Thyroid gland (tissue), 4 donors: ENCODE data around the gene GALP. TPM values are rescaled to one million over a fixed set of nuclear protein-coding genes. Genes with fewer than 3 reads are reported as not detected.
"Not testable (repeated sequence)": the region's sequence is repeated elsewhere in the genome, so short reads cannot be mapped to it uniquely, and the experiment has no call there.

ENCODE experiments used
- DNase-seq, 2 donors: peaks; one replicate each; pipeline ENCODE4 v3.0.0-alpha.2; 2019
- H3K27ac ChIP-seq, 3 donors: fragments of 200-600 bp; sonication (generic); 1 replicate in 2 of 3; 2 replicates in 1 of 3; pipeline ENCODE4 v1.5.1; 2016 to 2019; ENCODE audit warnings: mild to moderate bottlenecking in 1 of 3, moderate library complexity in 1 of 3
- H3K27me3 ChIP-seq: fragments of 200-600 bp; sonication (generic); one replicate; pipeline ENCODE4 v1.5.1; 2019
- H3K36me3 ChIP-seq, 2 donors: fragments of 200-600 bp; sonication (generic); one replicate each; pipeline ENCODE4 v1.5.1; 2016 to 2019
- H3K4me1 ChIP-seq, 2 donors: fragments of 200-600 bp; sonication (generic); one replicate each; pipeline ENCODE4 v1.5.1; 2017 to 2019
- H3K4me3 ChIP-seq, 3 donors: fragments of 200-600 bp; sonication (generic); replicated peaks in 1 of 3; 1 replicate in 2 of 3; 2 replicates in 1 of 3; pipeline ENCODE4 v1.5.1; 2016; ENCODE audit warnings: mild to moderate bottlenecking in 1 of 3
- H3K9me3 ChIP-seq: fragments of 200-600 bp; sonication (generic); one replicate; pipeline ENCODE4 v1.5.1; 2017
- POLR2A ChIP-seq, 2 donors: fragments of 450-650 bp; IDR thresholded peaks; one replicate each; pipeline ENCODE4 v1.6.1; 2017; ENCODE audit warnings: antibody characterized with exemption in 2 of 2, mild to moderate bottlenecking in 2 of 2, moderate library complexity in 1 of 2
- WGBS, 2 donors: methylation state at CpG; one replicate each; pipeline ENCODE4 v1.1.5; 2017; 5-methylcytosine and 5-hydroxymethylcytosine counted together
- intact Hi-C: fragments of 100-400 bp; cut with DNase I; formaldehyde crosslinking; loops from one replicate; pipeline ENCODE4 v1.15.1; 2023
- total RNA-seq, 4 donors: library from RNA; depleted of rRNA; stranded (reverse); fragments of >200 nt; gene quantifications; one replicate each; pipeline ENCODE4 v1.2.3, GENCODE V29; 2016
- TF ChIP-seq, protein P1 (sequence below), 6 experiments: fragments of 200-600 bp in 3 of 6; fragments of 450-650 bp in 3 of 6; sonication (generic) in 3 of 6; IDR thresholded peaks; one replicate each; pipeline ENCODE4 v1.5.1; 2016 to 2019; ENCODE audit warnings: antibody characterized with exemption in 6 of 6, mild to moderate bottlenecking in 2 of 6, inconsistent platforms in 1 of 6, moderate library complexity in 1 of 6

GALP gene
- total RNA-seq, 4 donors from 2014 or later = not detected

DNA sequence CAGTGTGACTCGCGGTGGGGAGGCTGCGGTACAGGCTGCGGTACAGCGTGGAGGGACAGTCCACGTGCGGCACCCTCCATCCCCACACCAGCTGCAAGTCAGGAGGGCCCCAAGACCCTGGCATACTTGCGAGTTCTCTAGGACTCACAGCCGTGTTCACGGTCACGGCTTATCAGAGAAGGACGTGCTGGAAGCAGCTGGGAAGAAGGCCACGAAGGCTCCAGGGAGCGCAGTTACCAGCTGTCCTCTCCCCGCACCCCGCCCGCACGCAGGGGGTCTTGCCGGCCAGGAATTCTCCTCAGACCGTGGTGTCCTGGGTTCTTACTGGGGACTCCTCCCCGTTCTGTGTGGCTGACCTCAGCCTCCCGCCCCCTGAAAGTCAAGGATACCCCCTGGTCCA, 28.5 kb upstream of the GALP start:
- H3K27me3 ChIP-seq = no peaks in the 10 kb centered on the region
- 95 to 98% methylated on average over 10 to 13 of the region's 22 CpGs for WGBS, 2 donors
- peaks cover 8 to 11% of the 10 kb centered on the region in 2 donors for H3K4me1 ChIP-seq
- peaks cover 12 to 13% of the 10 kb centered on the region in 2 donors for H3K36me3 ChIP-seq
- no peak for TF ChIP-seq POLR2A (IDR thresholded peaks at IDR 0.05)
- TF ChIP-seq, protein P1, sequence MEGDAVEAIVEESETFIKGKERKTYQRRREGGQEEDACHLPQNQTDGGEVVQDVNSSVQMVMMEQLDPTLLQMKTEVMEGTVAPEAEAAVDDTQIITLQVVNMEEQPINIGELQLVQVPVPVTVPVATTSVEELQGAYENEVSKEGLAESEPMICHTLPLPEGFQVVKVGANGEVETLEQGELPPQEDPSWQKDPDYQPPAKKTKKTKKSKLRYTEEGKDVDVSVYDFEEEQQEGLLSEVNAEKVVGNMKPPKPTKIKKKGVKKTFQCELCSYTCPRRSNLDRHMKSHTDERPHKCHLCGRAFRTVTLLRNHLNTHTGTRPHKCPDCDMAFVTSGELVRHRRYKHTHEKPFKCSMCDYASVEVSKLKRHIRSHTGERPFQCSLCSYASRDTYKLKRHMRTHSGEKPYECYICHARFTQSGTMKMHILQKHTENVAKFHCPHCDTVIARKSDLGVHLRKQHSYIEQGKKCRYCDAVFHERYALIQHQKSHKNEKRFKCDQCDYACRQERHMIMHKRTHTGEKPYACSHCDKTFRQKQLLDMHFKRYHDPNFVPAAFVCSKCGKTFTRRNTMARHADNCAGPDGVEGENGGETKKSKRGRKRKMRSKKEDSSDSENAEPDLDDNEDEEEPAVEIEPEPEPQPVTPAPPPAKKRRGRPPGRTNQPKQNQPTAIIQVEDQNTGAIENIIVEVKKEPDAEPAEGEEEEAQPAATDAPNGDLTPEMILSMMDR (IDR thresholded peaks at IDR 0.05) = no peak
- H3K9me3 ChIP-seq = no peaks in the 10 kb centered on the region
- no peak overlapping the region for H3K4me3 ChIP-seq
- H3K27ac ChIP-seq = no peak overlapping the region
- intact Hi-C loops = no loop called here
- DNase-seq = no peak

DNA sequence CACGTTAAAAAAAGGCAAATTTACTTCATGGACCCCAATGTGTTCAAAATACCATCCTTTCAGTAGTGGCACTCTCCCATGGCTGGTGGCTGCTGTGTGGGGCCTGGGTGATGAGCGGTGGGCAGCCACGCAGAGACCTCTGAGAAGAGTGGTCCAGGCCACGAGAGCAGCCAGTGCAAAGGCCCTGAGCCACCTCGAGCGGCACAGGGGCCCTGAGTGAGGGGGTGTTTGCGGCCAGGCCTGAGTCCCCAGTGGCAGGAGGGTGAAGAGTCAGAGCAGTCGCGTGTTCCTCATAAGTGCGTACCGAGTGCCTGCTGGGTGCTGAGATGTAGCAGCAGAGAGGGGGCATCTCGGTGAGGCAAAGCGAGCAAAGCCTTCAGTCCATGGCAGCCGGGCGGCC, 27.7 kb upstream of the GALP start:
- 90 to 96% methylated on average over 14 of the region's 15 CpGs for WGBS, 2 donors
- H3K27ac ChIP-seq = no peak overlapping the region

DNA sequence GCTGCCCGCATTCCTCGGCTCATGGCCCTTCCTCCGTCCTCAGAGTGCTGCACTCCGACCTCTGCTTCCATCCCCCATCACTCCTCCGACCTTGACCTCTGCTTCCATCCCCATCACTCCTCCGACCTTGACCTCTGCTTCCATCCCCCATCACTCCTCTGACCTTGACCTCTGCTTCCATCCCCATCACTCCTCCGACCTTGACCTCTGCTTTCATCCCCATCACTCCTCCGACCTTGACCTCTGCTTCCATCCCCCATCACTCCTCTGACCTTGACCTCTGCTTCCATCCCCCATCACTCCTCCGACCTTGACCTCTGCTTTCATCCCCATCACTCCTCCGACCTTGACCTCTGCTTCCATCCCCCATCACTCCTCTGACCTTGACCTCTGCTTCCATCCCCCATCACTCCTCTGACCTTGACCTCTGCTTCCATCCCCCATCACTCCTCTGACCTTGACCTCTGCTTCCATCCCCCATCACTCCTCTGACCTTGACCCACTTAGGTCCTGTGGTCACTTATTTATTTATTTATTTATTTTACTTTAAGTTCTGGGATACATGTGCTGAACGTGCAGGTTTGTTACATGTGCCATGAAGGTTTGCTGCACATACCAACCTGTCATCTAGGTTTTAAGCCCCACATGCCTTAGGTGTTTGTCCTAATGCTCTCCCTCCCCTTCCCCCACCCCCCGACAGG, 26.7 kb upstream of the GALP start:
- peaks cover 12 to 13% of the 10 kb centered on the region in 2 donors for H3K36me3 ChIP-seq
- H3K9me3 ChIP-seq, H3K27me3 ChIP-seq, H3K4me1 ChIP-seq, H3K4me3 ChIP-seq, intact Hi-C loops, H3K27ac ChIP-seq, DNase-seq: not testable (repeated sequence)
- WGBS, 2 donors = 96 to 97% methylated on average over 12 of the region's 12 CpGs

More for the DNA sequence above, 27.7 kb upstream of the GALP start:
- H3K9me3 ChIP-seq = no peaks in the 10 kb centered on the region
- no peak for TF ChIP-seq POLR2A (IDR thresholded peaks at IDR 0.05)
- TF ChIP-seq, protein P1 (IDR thresholded peaks at IDR 0.05) = no peak
- peaks cover 2 to 3% of the 10 kb centered on the region in 2 donors for H3K4me1 ChIP-seq
- intact Hi-C loops = no loop called here
- no peak overlapping the region for H3K4me3 ChIP-seq
- peaks cover 12 to 13% of the 10 kb centered on the region in 2 donors for H3K36me3 ChIP-seq
- H3K27me3 ChIP-seq = no peaks in the 10 kb centered on the region
- no peak for DNase-seq

DNA sequence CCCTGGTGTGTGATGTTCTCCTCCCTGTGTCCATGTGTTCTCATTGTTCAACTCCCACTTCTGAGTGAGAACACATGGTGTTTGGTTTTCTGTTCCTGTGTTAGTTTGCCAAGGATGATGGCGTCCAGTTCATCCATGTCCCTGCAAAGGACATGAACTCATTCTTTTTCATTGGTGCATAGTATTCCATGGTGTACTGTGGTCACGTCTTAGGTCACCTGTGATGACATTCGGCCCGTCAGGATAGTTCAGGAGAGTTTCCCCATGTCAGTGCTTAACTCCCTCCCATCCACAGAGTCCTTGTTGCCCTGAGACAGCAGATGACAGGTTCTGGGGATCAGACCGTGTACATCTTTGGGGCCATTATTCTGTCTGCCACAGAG, 26.2 kb upstream of the GALP start:
- no peak for DNase-seq
- Histone ChIP-seq H3K4me3 (no peak overlapping the region), H3K27ac (no peak overlapping the region), H3K27me3 (no peaks in the 10 kb centered on the region), H3K4me1 (no peaks in the 10 kb centered on the region), H3K36me3 (peaks cover 12 to 13% of the 10 kb centered on the region in 2 donors), H3K9me3 (no peaks in the 10 kb centered on the region)
- WGBS, 2 donors = 83 to 97% methylated on average over 5 of the region's 5 CpGs
- intact Hi-C loops = no loop called here
- TF ChIP-seq, protein P1 (IDR thresholded peaks at IDR 0.05) = no peak
- TF ChIP-seq POLR2A (IDR thresholded peaks at IDR 0.05) = no peak

DNA sequence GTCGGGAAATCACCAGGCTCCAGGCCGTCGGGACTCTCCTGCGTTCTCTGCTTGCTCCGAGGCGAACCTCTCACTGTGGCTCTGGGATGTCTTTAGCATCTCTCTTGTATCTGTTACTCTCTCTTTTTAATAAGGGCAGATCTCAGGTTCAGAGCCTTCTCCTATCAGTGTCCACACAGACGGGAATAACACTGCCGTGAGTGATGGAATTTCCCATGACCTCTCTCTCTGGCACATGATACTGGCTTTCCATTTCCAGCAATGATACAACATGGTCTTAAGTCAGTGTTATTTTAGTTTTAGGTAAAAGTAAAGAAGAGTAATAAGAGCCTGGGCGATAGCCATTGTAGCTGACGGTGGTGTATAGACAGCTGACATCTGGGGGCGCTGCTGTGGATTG, 25.4 kb upstream of the GALP start:
- TF ChIP-seq, protein P1 (IDR thresholded peaks at IDR 0.05) = no peak
- DNase-seq = no peak
- no peaks in the 10 kb centered on the region for H3K9me3 ChIP-seq
- WGBS, 2 donors = 95 to 96% methylated on average over 11 of the region's 11 CpGs
- no peak overlapping the region for H3K27ac ChIP-seq
- H3K36me3 ChIP-seq = peaks cover 12 to 14% of the 10 kb centered on the region in 2 donors
- H3K4me1 ChIP-seq = no peaks in the 10 kb centered on the region
- H3K27me3 ChIP-seq = no peaks in the 10 kb centered on the region
- intact Hi-C loops = no loop called here
- no peak overlapping the region for H3K4me3 ChIP-seq
